H9 (cell line): ENCODE results near the gene KRT85. TPM values are rescaled to one million over a fixed set of nuclear protein-coding genes. Genes with fewer than 3 reads are reported as not detected.

Experiments used
- DNase-seq: peaks from one replicate; pipeline ENCODE4 v3.0.0-alpha.2; 2017
- H2AFZ ChIP-seq: one replicate; pipeline ENCODE4 v1.6.1; 2013; ENCODE audit warnings: mild to moderate bottlenecking, low read length, control low read depth, moderate library complexity
- H2AK5ac ChIP-seq: 2 replicates; pipeline ENCODE4 v1.6.1; 2013; ENCODE audit warnings: low read length, control low read depth, mixed read lengths; ENCODE audit not compliant: insufficient read length
- H2BK120ac ChIP-seq: one replicate; pipeline ENCODE4 v1.6.1; 2013; ENCODE audit warnings: low read depth, mild to moderate bottlenecking, low read length, control low read depth, inconsistent platforms; ENCODE audit not compliant: poor library complexity, severe bottlenecking
- H2BK12ac ChIP-seq: 2 replicates; pipeline ENCODE4 v1.6.1; 2013; ENCODE audit warnings: low read length, control low read depth, mixed read lengths, low read depth; ENCODE audit not compliant: insufficient read length
- H2BK15ac ChIP-seq: 2 replicates; pipeline ENCODE4 v1.6.1; 2013; ENCODE audit warnings: low read depth, low read length, control low read depth
- H2BK20ac ChIP-seq: one replicate; pipeline ENCODE4 v1.6.1; 2013; ENCODE audit warnings: low read depth, mild to moderate bottlenecking, low read length, control low read depth, inconsistent platforms; ENCODE audit not compliant: poor library complexity, severe bottlenecking
- H2BK5ac ChIP-seq: 2 replicates; pipeline ENCODE4 v1.6.1; 2013; ENCODE audit warnings: low read length, control low read depth, mixed read lengths; ENCODE audit not compliant: insufficient read length
- H3K14ac ChIP-seq: 2 replicates; pipeline ENCODE4 v1.6.1; 2013; ENCODE audit warnings: low read length, control low read depth; ENCODE audit not compliant: insufficient read depth
- H3K18ac ChIP-seq: 2 replicates; pipeline ENCODE4 v1.6.1; 2013; ENCODE audit warnings: low read depth, mild to moderate bottlenecking, mixed read lengths, low read length, control low read depth; ENCODE audit not compliant: insufficient read length
- H3K23ac ChIP-seq: 2 replicates; pipeline ENCODE4 v1.6.1; 2013; ENCODE audit warnings: low read length, control low read depth, mixed read lengths, low read depth; ENCODE audit not compliant: insufficient read length
- H3K23me2 ChIP-seq: 2 replicates; pipeline ENCODE4 v1.6.1; 2013; ENCODE audit warnings: low read depth, mild to moderate bottlenecking, mixed read lengths, low read length, control low read depth; ENCODE audit not compliant: insufficient read length, poor library complexity, severe bottlenecking
- H3K27ac ChIP-seq: 2 replicates; pipeline ENCODE4 v1.5.1; 2013; ENCODE audit warnings: low read length, control low read depth, mixed read lengths, low read depth; ENCODE audit not compliant: insufficient read length
- H3K27me3 ChIP-seq: 2 replicates; pipeline ENCODE4 v1.6.1; 2013; ENCODE audit warnings: low read length, control low read depth, inconsistent platforms; ENCODE audit not compliant: insufficient read depth
- H3K4ac ChIP-seq: 2 replicates; pipeline ENCODE4 v1.6.1; 2013; ENCODE audit warnings: low read depth, mild to moderate bottlenecking, control low read depth, inconsistent platforms, low read length, moderate library complexity
- H3K4me1 ChIP-seq: 2 replicates; pipeline ENCODE4 v1.6.1; 2013; ENCODE audit warnings: low read length, control low read depth, inconsistent platforms; ENCODE audit not compliant: insufficient read depth
- H3K4me2 ChIP-seq: 2 replicates; pipeline ENCODE4 v1.6.1; 2013; ENCODE audit warnings: low read length, control low read depth, mixed read lengths; ENCODE audit not compliant: insufficient read length, insufficient read depth
- H3K56ac ChIP-seq: 2 replicates; pipeline ENCODE4 v1.6.1; 2013; ENCODE audit warnings: low read depth, mild to moderate bottlenecking, mixed read lengths, low read length, control low read depth; ENCODE audit not compliant: insufficient read length
- H3K79me1 ChIP-seq: 2 replicates; pipeline ENCODE4 v1.6.1; 2013; ENCODE audit warnings: low read depth, mild to moderate bottlenecking, moderate library complexity, low read length, control low read depth, inconsistent platforms; ENCODE audit not compliant: insufficient read depth, poor library complexity, severe bottlenecking
- H3K79me2 ChIP-seq: 2 replicates; pipeline ENCODE4 v1.6.1; 2013; ENCODE audit warnings: low read length, control low read depth, inconsistent platforms; ENCODE audit not compliant: insufficient read depth
- H3K9ac ChIP-seq: 2 replicates; pipeline ENCODE4 v1.6.1; 2013; ENCODE audit warnings: low read length, control low read depth, mixed read lengths; ENCODE audit not compliant: insufficient read length; ENCODE audit errors: extremely low read depth
- H3K9me3 ChIP-seq: one replicate; pipeline ENCODE4 v1.6.1; 2013; ENCODE audit warnings: low read depth, low read length, inconsistent platforms; ENCODE audit not compliant: control insufficient read depth
- H3T11ph ChIP-seq: one replicate; pipeline ENCODE4 v1.6.1; 2013; ENCODE audit warnings: mild to moderate bottlenecking, low read length, control low read depth, inconsistent platforms
- H4K20me1 ChIP-seq: one replicate; pipeline ENCODE4 v1.6.1; 2013; ENCODE audit not compliant: control insufficient read depth, insufficient read length, insufficient read depth
- H4K5ac ChIP-seq: 2 replicates; pipeline ENCODE4 v1.6.1; 2013; ENCODE audit warnings: low read depth, mild to moderate bottlenecking, mixed read lengths, low read length, control low read depth; ENCODE audit not compliant: insufficient read length
- H4K8ac ChIP-seq: replicated peaks from 2 replicates; pipeline ENCODE4 v1.6.1; 2013; ENCODE audit warnings: low read length, control low read depth, mixed read lengths, low read depth; ENCODE audit not compliant: insufficient read length
- H4K91ac ChIP-seq: 2 replicates; pipeline ENCODE4 v1.6.1; 2013; ENCODE audit warnings: low read depth, mild to moderate bottlenecking, moderate library complexity, mixed read lengths, low read length, control low read depth; ENCODE audit not compliant: insufficient read length
- H3K27ac Mint-ChIP-seq, 3 experiments: 2 replicates in 2 of 3; 3 replicates in 1 of 3; pipeline ENCODE4 v1.8.0; 2020 to 2021; ENCODE audit warnings: mixed read lengths in 3 of 3, mild to moderate bottlenecking in 1 of 3, moderate library complexity in 1 of 3
- H3K27me3 Mint-ChIP-seq: 2 replicates; pipeline ENCODE4 v1.8.0; 2021; ENCODE audit warnings: low read depth, mild to moderate bottlenecking, moderate library complexity, mixed read lengths
- H3K36me3 Mint-ChIP-seq, 3 experiments: 2 replicates in 2 of 3; 3 replicates in 1 of 3; pipeline ENCODE4 v1.8.0; 2020 to 2021; ENCODE audit warnings: low read depth in 3 of 3, mixed read lengths in 3 of 3; ENCODE audit not compliant: insufficient read depth in 1 of 3
- H3K4me1 Mint-ChIP-seq, 2 experiments: 2 replicates each; pipeline ENCODE4 v1.8.0; 2020; ENCODE audit warnings: mixed read lengths in 2 of 2
- H3K4me3 Mint-ChIP-seq, 2 experiments: 2 replicates in 1 of 2; 3 replicates in 1 of 2; pipeline ENCODE4 v1.8.0; 2020 to 2021; ENCODE audit warnings: mild to moderate bottlenecking in 2 of 2, mixed read lengths in 2 of 2, moderate library complexity in 1 of 2
- H3K9me3 Mint-ChIP-seq, 2 experiments: 2 replicates in 1 of 2; 3 replicates in 1 of 2; pipeline ENCODE4 v1.8.0; 2020; ENCODE audit warnings: mild to moderate bottlenecking in 2 of 2, mixed read lengths in 2 of 2, moderate library complexity in 1 of 2
- CTCF ChIP-seq: fragments of 200-600 bp; sonication (generic); conservative IDR thresholded peaks from 3 replicates; pipeline ENCODE4 v1.8.0; 2021; ENCODE audit warnings: antibody characterized with exemption, mild to moderate bottlenecking
- WGBS: extraction: QIAGEN DNeasy Blood & Tissue Kit; methylation state at CpG from one replicate; pipeline ENCODE4 v1.1.7; 2013; ENCODE audit warnings: missing lambda C conversion rate, low lambda C conversion rate, mixed read lengths; ENCODE audit not compliant: insufficient read length; ENCODE audit errors: extremely low coverage; 5-methylcytosine and 5-hydroxymethylcytosine counted together
- total RNA-seq: library from RNA; stranded (reverse); gene quantifications from 2 replicates; pipeline ENCODE4 v1.2.1, GENCODE V29; 2021

KRT85 gene
- total RNA-seq, 1 experiment from 2014 or later = not detected

- H2BK12ac ChIP-seq = no peak overlapping the region
- H2BK20ac ChIP-seq = no peak overlapping the region
- no CpG with 5 or more reads among the region's 4 CpGs for WGBS
- H3K27ac ChIP-seq = no peak overlapping the region
- H3T11ph ChIP-seq = no peak overlapping the region
- no peak overlapping the region for H4K5ac ChIP-seq
- no peaks in the 10 kb centered on the region for H3K79me1 ChIP-seq
- no peak overlapping the region for H2BK15ac ChIP-seq
- H4K91ac ChIP-seq = no peak overlapping the region
- H3K4ac ChIP-seq = no peak overlapping the region
- H3K14ac ChIP-seq = no peak overlapping the region
- H3K18ac ChIP-seq = no peak overlapping the region
- no peak for TF ChIP-seq CTCF
- no peak overlapping the region for H4K8ac ChIP-seq
- H2BK5ac ChIP-seq = no peak overlapping the region
- H3K9me3 ChIP-seq = no peaks in the 10 kb centered on the region
- no peak for DNase-seq
- no peak overlapping the region for H3K9ac ChIP-seq
- no peak overlapping the region for H3K56ac ChIP-seq
- H2BK120ac ChIP-seq = no peak overlapping the region
- H3K4me2 ChIP-seq = no peak overlapping the region
- no peak overlapping the region for H2AK5ac ChIP-seq
- H3K23ac ChIP-seq = no peak overlapping the region
- Mint-ChIP-seq H3K4me3 (no peak overlapping the region; a peak in 1 of 5 replicates), H3K9me3 (peaks cover 11% of the 10 kb centered on the region in 2 experiments), H3K27me3 (peaks cover 12% of the 10 kb centered on the region), H3K27ac (no peak overlapping the region; a peak in 1 of 7 replicates), H3K4me1 (peaks cover 8 to 9% of the 10 kb centered on the region in 2 experiments), H3K36me3 (peaks cover 2 to 5% (median 4%) of the 10 kb centered on the region in 3 experiments; a peak in 5 of 7 replicates)
- H2AFZ ChIP-seq = no peak overlapping the region
- H3K27me3 ChIP-seq = no peaks in the 10 kb centered on the region
- no peaks in the 10 kb centered on the region for H3K79me2 ChIP-seq
- peaks cover 3% of the 10 kb centered on the region for H3K23me2 ChIP-seq
- no peaks in the 10 kb centered on the region for H4K20me1 ChIP-seq
- no peaks in the 10 kb centered on the region for H3K4me1 ChIP-seq
Measured at GRCh38 chr12:52413202-52413601, 45.9 kb upstream of the KRT85 start.
